ENCODE results near the gene TIMP2. TPM values are rescaled to one million over a fixed set of nuclear protein-coding genes. Genes with fewer than 3 reads are reported as not detected.

Gene TIMP2
- total and polyA plus RNA-seq, 2 experiments from 2014 or later = 103 to 587 TPM

DNA sequence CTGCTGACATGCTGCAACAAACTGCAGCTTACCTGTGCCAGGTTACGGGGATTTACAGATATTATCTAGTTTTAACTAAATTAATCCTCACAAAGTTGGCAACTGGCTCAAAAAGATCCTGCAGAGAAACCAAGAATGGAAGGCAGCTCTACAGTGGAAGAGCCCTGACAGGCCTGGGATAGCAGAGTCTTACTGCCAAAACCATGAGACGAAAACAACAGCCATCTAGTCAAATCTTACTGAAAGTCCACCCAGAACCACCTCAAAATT, 92.7 kb downstream of the TIMP2 start:
- H3K36me3 ChIP-seq (ENCODE audit: low read depth) = peaks cover 85% of the 10 kb centered on the region
- TF ChIP-seq EZH2phosphoT487 (IDR thresholded peaks at IDR 0.05; ENCODE audit: insufficient read depth, low read depth) (no peak), EZH2 (IDR thresholded peaks at IDR 0.05; ENCODE audit: insufficient read depth, poor library complexity, severe bottlenecking) (no peak)
- no peak overlapping the region for H3K4me2 ChIP-seq (ENCODE audit: unreplicated experiment)
- H2AFZ ChIP-seq = no peak overlapping the region
- no peak overlapping the region for H3K4me3 ChIP-seq
- H4K20me1 ChIP-seq (ENCODE audit: insufficient read depth) = no peaks in the 10 kb centered on the region
- no peaks in the 10 kb centered on the region for H3K9me3 ChIP-seq (ENCODE audit: low read depth)
- H3F3A ChIP-seq (ENCODE audit: insufficient read depth) = peaks cover 3% of the 10 kb centered on the region; the same call in 1 of the 2 replicates
- peaks cover 4% of the 10 kb centered on the region for H3K4me1 ChIP-seq (ENCODE audit: insufficient read depth)
- H3K27ac ChIP-seq = no peak overlapping the region
- no peaks in the 10 kb centered on the region for H3K9me2 ChIP-seq (ENCODE audit: insufficient read depth)
- peaks cover 99% of the 10 kb centered on the region for H3K79me2 ChIP-seq (ENCODE audit: insufficient read depth)
- H3K9ac ChIP-seq = no peak overlapping the region
- no peak for DNase-seq
- in situ Hi-C loops (cut with MboI) = no loop called here
- no peaks in the 10 kb centered on the region for H3K27me3 ChIP-seq (replicated peaks; ENCODE audit: insufficient read depth)
- WGBS, 2 experiments (ENCODE audit: low coverage in 1 of 2, low lambda C conversion rate in 2 of 2, missing lambda C conversion rate in 2 of 2) = 78 to 91% methylated on average over 2 of the region's 2 CpGs

DNA sequence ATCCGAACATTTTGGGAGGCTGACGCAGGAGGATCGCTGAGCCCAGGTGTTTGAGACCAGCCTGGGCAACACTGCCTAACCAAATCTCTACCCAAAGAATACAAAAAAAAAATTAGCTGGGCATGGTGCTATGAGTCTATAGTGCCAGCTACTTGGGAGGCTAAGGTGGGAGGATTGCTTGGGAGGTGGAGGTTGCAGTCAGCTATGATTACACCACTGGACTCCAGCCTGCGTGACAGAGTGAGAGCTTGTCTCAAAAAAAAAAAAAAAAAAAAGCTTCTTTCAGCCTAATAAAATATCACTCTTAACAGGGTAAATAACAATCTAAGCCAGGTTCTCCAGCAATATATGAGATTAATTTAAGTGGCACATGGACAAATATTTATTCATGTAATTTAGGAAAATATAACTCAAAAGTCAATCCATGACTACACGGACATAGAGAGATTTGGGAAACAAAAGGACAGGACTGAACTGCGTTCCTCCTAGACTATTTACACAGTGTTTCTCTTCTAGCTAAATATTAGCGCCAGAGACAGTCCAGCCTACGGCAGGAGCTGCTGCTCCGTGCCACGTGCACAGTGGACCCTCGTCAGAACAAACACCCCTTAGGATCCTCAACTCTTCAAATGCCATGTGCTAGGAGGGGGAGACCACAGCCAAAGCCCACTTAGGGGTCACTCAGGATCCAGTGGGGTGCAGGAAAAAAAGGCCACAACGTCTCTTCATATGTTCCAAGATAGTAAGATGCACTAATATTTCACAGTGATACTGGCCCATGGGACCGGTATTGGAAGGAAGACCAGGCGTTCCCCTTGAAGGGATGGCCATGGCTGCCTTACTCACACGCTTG, 93.3 kb downstream of the TIMP2 start:
- H3K9ac ChIP-seq = no peak overlapping the region
- peaks cover 96% of the 10 kb centered on the region for H3K79me2 ChIP-seq (ENCODE audit: insufficient read depth)
- H2AFZ ChIP-seq = no peak overlapping the region
- DNase-seq = no peak
- H3K27me3 ChIP-seq (replicated peaks; ENCODE audit: insufficient read depth) = no peaks in the 10 kb centered on the region
- H4K20me1 ChIP-seq (ENCODE audit: insufficient read depth) = no peaks in the 10 kb centered on the region
- TF ChIP-seq EZH2 (IDR thresholded peaks at IDR 0.05; ENCODE audit: insufficient read depth, poor library complexity, severe bottlenecking) = no peak
- TF ChIP-seq EZH2phosphoT487 (IDR thresholded peaks at IDR 0.05; ENCODE audit: insufficient read depth, low read depth) = no peak
- H3K4me1 ChIP-seq (ENCODE audit: insufficient read depth) = no peaks in the 10 kb centered on the region
- H3K27ac ChIP-seq = no peak overlapping the region
- no peaks in the 10 kb centered on the region for H3K9me2 ChIP-seq (ENCODE audit: insufficient read depth)
- peaks cover 3% of the 10 kb centered on the region; the same call in 1 of the 2 replicates for H3F3A ChIP-seq (ENCODE audit: insufficient read depth)
- H3K9me3 ChIP-seq (ENCODE audit: low read depth) = no peaks in the 10 kb centered on the region
- peaks cover 81% of the 10 kb centered on the region for H3K36me3 ChIP-seq (ENCODE audit: low read depth)
- WGBS, 2 experiments (ENCODE audit: low coverage in 1 of 2, low lambda C conversion rate in 2 of 2, missing lambda C conversion rate in 2 of 2) = 85 to 86% methylated on average over 15 of the region's 15 CpGs
- in situ Hi-C loops (cut with MboI) = no loop called here
- H3K4me2 ChIP-seq (ENCODE audit: unreplicated experiment) = no peak overlapping the region
- H3K4me3 ChIP-seq = no peak overlapping the region

DNA sequence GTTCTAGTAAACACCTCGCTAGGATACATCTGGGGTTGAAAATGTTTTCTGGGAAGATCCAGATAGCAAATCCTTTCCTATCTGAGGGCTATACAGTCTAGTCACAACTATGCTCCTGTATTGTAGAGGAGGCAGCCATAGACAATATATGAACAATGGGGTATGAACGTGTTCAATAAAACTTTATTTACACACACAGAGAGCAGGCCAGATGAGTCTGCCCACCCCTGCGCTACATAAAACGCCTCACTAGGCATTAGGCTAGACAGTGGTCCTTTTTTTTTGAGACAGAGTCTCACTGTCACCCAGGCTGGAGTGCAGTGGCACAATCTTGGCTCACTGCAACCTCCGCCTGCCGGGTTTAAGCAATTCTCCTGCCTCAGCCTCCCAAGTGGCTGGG, 95.7 kb downstream of the TIMP2 start:
- Histone ChIP-seq H3F3A (ENCODE audit: insufficient read depth) (peaks cover 11% of the 10 kb centered on the region), H3K27ac (no peak overlapping the region), H3K4me2 (ENCODE audit: unreplicated experiment) (no peak overlapping the region), H4K20me1 (ENCODE audit: insufficient read depth) (no peaks in the 10 kb centered on the region), H2AFZ (no peak overlapping the region), H3K79me2 (ENCODE audit: insufficient read depth) (peaks cover 97% of the 10 kb centered on the region), H3K9ac (no peak overlapping the region), H3K27me3 (replicated peaks; ENCODE audit: insufficient read depth) (no peaks in the 10 kb centered on the region), H3K4me1 (ENCODE audit: insufficient read depth) (0 out of 2 replicates have a peak, but pooled peaks cover 6% of the 10 kb centered on the region), H3K36me3 (ENCODE audit: low read depth) (peaks cover 63% of the 10 kb centered on the region), H3K9me3 (ENCODE audit: low read depth) (no peaks in the 10 kb centered on the region), H3K4me3 (no peak overlapping the region), H3K9me2 (ENCODE audit: insufficient read depth) (no peaks in the 10 kb centered on the region)
- in situ Hi-C loops (cut with MboI) = no loop called here
- no peak for TF ChIP-seq EZH2phosphoT487 (IDR thresholded peaks at IDR 0.05; ENCODE audit: insufficient read depth, low read depth)
- no peak for TF ChIP-seq EZH2 (IDR thresholded peaks at IDR 0.05; ENCODE audit: insufficient read depth, poor library complexity, severe bottlenecking)
- WGBS, 2 experiments (ENCODE audit: low coverage in 1 of 2, low lambda C conversion rate in 2 of 2, missing lambda C conversion rate in 2 of 2) = 92 to 97% methylated on average over 6 of the region's 6 CpGs
- no peak for DNase-seq

DNA sequence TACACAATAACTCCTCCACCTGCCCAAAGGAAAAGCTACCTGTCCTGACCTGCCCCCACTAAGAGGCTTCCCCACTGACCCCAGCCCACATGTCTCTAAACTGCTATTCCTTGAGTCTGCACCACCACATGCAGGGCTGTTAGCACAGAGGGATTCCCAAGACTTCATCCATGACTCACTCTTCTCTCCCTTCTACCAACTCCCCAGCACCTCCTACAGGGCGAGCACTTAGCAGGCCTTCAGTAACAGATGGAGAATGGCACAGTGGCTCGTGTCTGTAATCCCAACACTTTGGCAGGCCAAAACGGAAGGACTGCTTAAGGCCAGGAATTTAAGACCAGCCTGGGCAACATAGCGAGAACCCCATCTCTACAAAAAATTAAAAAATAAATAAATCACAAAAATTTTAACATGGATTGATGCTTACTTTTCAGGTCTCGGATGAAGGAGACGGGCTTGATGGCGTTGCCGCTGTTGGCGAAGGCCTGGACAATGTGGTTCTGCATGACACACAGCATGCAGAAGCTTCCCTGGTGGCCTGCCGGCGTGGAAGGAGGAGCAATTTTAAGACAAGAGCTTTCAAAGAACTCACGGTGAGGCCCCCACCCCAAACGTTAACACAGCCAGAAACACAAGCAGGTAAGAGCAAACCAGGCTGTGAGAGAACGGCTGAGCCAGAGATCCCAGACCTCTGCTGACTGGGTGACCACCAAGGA, 96.6 kb downstream of the TIMP2 start:
- TF ChIP-seq EZH2phosphoT487 (IDR thresholded peaks at IDR 0.05; ENCODE audit: insufficient read depth, low read depth) = no peak
- no peak for TF ChIP-seq EZH2 (IDR thresholded peaks at IDR 0.05; ENCODE audit: insufficient read depth, poor library complexity, severe bottlenecking)
- Histone ChIP-seq H3K4me3 (no peak overlapping the region), H3K27me3 (replicated peaks; ENCODE audit: insufficient read depth) (no peaks in the 10 kb centered on the region), H3K9me2 (ENCODE audit: insufficient read depth) (no peaks in the 10 kb centered on the region), H3K9ac (0 out of 2 replicates have a peak overlapping the region, but pooled peaks have one; percentile 4), H3K9me3 (ENCODE audit: low read depth) (no peaks in the 10 kb centered on the region), H2AFZ (no peak overlapping the region), H4K20me1 (ENCODE audit: insufficient read depth) (no peaks in the 10 kb centered on the region), H3K79me2 (ENCODE audit: insufficient read depth) (peaks cover 96% of the 10 kb centered on the region), H3K27ac (no peak overlapping the region), H3K36me3 (ENCODE audit: low read depth) (peaks cover 60% of the 10 kb centered on the region), H3K4me2 (ENCODE audit: unreplicated experiment) (no peak overlapping the region), H3F3A (ENCODE audit: insufficient read depth) (peaks cover 19% of the 10 kb centered on the region), H3K4me1 (ENCODE audit: insufficient read depth) (0 out of 2 replicates have a peak, but pooled peaks cover 6% of the 10 kb centered on the region)
- 83 to 87% methylated on average over 14 of the region's 14 CpGs for WGBS, 2 experiments (ENCODE audit: low coverage in 1 of 2, low lambda C conversion rate in 2 of 2, missing lambda C conversion rate in 2 of 2)
- in situ Hi-C loops (cut with MboI) = no loop called here
- peak; percentile 88 for DNase-seq

Measured in GM23248 (cell line).